Lower leg skin (tissue), 4 donors: Measurements from ENCODE around the gene TRABD2A. TPM values are rescaled to one million over a fixed set of nuclear protein-coding genes. Genes with fewer than 3 reads are reported as not detected.
A peak's percentile ranks its signal among the peaks of the same experiment; 100 is the strongest.

Experiments used
- DNase-seq, 2 donors: peaks; one replicate each; pipeline ENCODE4 v3.0.0-alpha.2; 2019; ENCODE audit warnings: low spot score in 2 of 2
- H3K4me3 ChIP-seq: fragments of 200-600 bp; sonication (generic); 2 replicates; pipeline ENCODE4 v1.5.1; 2017; ENCODE audit warnings: mild to moderate bottlenecking, low read depth; ENCODE audit not compliant: poor library complexity, severe bottlenecking
- POLR2A ChIP-seq, 2 donors: fragments of 450-650 bp; IDR thresholded peaks; one replicate each; pipeline ENCODE4 v1.6.1; 2016 to 2017; ENCODE audit warnings: antibody characterized with exemption in 2 of 2, mild to moderate bottlenecking in 1 of 2, moderate library complexity in 1 of 2
- WGBS, 2 donors: methylation state at CpG; one replicate each; pipeline ENCODE4 v1.1.5; 2018; 5-methylcytosine and 5-hydroxymethylcytosine counted together
- intact Hi-C: fragments of 100-400 bp; cut with DNase I; formaldehyde crosslinking; loops from one replicate; pipeline ENCODE4 v1.15.0; 2023; ENCODE audit warnings: low total_unique reads
- total RNA-seq, 4 donors: library from RNA; depleted of rRNA; stranded (reverse); fragments of >200 nt; gene quantifications; one replicate each; pipeline ENCODE4 v1.1.0, GENCODE V29; 2016
- TF ChIP-seq, protein P1 (sequence below), 3 donors: fragments of 450-650 bp; IDR thresholded peaks; one replicate each; pipeline ENCODE4 v1.5.1; 2016; ENCODE audit warnings: antibody characterized with exemption in 3 of 3, mild to moderate bottlenecking in 3 of 3, moderate library complexity in 2 of 3

TRABD2A gene
- total RNA-seq, 4 donors from 2014 or later = 0.17 to 2.1 (median 1.5) TPM; not detected in 1

DNA sequence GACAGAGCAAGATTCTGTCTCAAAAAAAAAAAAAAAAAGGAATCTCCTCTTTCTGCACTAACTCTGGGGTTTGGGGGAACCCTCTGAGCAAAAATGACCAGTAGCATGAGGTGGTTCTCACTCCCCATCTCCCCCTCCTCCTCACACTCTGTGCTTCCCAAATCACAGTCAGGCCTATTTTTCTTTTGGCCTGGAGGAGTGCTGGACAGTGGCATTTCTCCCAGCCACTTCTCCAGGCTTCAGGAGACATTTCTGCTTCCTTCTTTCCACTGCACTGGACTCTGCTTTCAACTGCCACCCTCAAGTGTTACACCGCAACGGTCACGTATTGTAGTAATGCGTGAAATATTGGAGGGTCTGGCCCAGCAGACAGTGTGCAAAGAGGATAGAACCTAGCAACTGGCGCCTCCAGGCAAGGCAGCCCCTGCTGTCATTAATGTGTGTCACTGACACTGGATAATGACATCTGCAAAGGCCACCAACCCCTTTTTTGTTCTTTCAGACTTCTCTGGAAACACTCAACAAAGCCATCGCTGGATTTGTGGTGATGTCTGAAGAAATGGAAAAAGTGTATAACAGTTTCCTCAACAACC is 68.9 kb downstream of the TRABD2A start:
- H3K4me3 ChIP-seq = no peak overlapping the region
- TF ChIP-seq POLR2A (IDR thresholded peaks at IDR 0.05) = no peak
- TF ChIP-seq, protein P1, sequence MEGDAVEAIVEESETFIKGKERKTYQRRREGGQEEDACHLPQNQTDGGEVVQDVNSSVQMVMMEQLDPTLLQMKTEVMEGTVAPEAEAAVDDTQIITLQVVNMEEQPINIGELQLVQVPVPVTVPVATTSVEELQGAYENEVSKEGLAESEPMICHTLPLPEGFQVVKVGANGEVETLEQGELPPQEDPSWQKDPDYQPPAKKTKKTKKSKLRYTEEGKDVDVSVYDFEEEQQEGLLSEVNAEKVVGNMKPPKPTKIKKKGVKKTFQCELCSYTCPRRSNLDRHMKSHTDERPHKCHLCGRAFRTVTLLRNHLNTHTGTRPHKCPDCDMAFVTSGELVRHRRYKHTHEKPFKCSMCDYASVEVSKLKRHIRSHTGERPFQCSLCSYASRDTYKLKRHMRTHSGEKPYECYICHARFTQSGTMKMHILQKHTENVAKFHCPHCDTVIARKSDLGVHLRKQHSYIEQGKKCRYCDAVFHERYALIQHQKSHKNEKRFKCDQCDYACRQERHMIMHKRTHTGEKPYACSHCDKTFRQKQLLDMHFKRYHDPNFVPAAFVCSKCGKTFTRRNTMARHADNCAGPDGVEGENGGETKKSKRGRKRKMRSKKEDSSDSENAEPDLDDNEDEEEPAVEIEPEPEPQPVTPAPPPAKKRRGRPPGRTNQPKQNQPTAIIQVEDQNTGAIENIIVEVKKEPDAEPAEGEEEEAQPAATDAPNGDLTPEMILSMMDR (IDR thresholded peaks at IDR 0.05) = no peak

DNA sequence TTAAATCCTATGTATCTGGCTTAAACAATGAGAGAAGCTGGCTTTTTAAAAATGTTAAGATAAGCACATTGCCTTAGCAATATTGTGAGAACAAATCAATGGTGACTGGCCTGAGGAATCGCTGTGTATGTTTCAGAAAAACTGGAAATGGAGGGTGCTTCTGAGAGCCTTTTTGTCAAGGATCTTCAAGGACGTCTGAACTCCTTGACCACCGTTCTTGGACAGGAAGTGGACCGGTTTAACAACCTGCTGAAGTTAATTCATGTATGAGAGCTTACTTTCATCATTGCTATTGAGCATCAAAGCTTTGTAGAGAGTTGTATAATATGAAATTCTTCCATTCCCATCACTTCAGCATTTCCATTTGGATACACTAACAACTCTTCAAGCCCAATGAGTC is 72.6 kb downstream of the TRABD2A start:
- intact Hi-C loops = no loop called here
- TF ChIP-seq POLR2A (IDR thresholded peaks at IDR 0.05) = no peak
- TF ChIP-seq, protein P1 (IDR thresholded peaks at IDR 0.05) = no peak
- no peak overlapping the region for H3K4me3 ChIP-seq
- DNase-seq = no peak
- WGBS, 2 donors = 72 to 81% methylated on average over 4 of the region's 4 CpGs

More for the DNA sequence above, 68.9 kb downstream of the TRABD2A start:
- no peak for DNase-seq
- 93 to 94% methylated on average over 6 of the region's 6 CpGs for WGBS, 2 donors
- intact Hi-C loops = no loop called here

DNA sequence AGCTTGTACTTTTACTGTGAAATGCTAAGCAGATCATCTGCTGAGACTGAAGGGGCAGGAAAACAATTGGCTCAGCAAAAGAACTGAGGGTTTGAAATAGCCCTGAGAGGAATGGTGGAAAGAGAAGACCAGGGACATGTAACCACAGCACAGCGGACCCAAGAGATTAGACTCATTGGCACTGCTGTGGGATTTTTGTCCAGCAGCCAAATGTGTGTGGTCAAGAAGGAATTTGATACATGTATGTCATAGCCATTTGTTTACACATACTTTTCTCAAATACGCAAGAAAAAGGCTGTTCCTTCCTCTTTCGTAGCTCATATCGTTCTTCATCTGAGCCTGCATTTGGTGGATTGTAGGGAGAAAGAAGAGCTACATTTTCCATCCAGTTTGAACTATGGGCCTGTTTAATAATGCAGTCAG is 73.8 kb downstream of the TRABD2A start:
- WGBS, 2 donors = 40 to 51% methylated on average over 4 of the region's 4 CpGs
- intact Hi-C loops = no loop called here
- DNase-seq = peak in 1 of 2 donors; percentile 51
- H3K4me3 ChIP-seq = no peak overlapping the region
- TF ChIP-seq POLR2A (IDR thresholded peaks at IDR 0.05) = no peak
- TF ChIP-seq, protein P1 (IDR thresholded peaks at IDR 0.05) = no peak

DNA sequence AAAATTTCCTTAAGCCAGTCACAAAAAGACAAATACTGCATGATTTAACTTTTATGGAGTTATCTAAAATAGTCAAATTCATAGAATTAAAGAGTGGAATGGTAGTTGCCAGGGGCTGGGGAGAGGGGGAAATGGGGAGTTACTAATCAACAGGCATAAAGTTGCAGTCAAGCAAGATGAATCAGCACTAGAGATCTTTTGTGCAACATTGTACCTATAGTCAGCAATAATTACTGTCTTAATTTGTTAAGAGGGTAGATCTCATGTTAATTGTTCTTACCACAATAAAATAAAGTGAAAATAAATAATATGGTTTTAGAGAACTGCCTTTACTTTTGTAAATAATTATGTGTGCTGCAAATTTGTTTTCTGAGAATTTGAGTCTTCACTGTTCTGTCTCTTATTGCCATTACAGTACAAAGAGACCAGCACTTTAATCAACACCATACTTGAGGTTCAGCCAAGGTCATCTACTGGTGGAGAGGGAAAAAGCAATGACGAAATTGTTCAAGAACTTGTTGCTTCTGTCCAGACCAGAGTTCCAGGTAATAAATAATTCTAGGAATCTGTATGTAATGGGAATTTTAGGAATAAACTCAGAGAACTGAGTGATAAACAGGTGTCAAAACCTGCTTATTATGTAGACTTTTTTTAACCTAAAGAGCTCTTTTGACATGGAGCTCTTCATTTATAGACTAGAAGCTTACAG is 75.5 kb downstream of the TRABD2A start:
- 50 to 56% methylated on average over 1 of the region's 1 CpG for WGBS, 2 donors

DNA sequence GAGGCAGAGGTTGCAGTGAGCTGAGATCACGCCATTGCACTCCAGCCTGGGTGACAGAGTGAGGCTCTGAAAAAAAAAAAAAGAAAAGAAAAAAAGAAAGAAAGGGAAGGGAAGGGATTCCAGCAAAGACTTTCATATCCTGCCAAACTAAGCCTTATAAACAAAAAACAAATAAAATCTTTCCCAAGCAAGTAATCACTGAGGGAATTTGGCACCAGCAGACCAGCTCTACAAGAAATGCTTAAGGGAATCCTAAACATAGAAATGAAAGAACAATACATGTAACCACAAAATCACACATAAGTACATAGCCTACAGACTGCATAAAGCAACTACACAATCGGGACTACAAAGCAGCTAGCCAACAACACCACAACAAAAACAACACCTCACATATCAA is 79.1 kb downstream of the TRABD2A start:
- intact Hi-C loops = no loop called here
- H3K4me3 ChIP-seq = no peak overlapping the region
- 64 to 67% methylated on average over 2 of the region's 2 CpGs for WGBS, 2 donors
- no peak for TF ChIP-seq POLR2A (IDR thresholded peaks at IDR 0.05)
- TF ChIP-seq, protein P1 (IDR thresholded peaks at IDR 0.05) = no peak
- no peak for DNase-seq

More for the DNA sequence above, 75.5 kb downstream of the TRABD2A start:
- no peak for TF ChIP-seq POLR2A (IDR thresholded peaks at IDR 0.05)
- TF ChIP-seq, protein P1 (IDR thresholded peaks at IDR 0.05) = no peak
- DNase-seq = no peak
- intact Hi-C loops = no loop called here
- no peak overlapping the region for H3K4me3 ChIP-seq
